Stimulated activated CD4-positive, alpha-beta T cell treated with anti-CD3 and anti-CD28 coated beads, Interleukin-4, amount 100 ng/mL, for 48 hours (primary cell): ENCODE measurements around the gene DCST2.
A peak's percentile ranks its signal among the peaks of the same experiment; 100 is the strongest.

Experiments used
- DNase-seq, 2 donors: peaks; one replicate each; pipeline ENCODE4 v3.0.0-alpha.2; 2020; ENCODE audit warnings: low read depth in 2 of 2

DCST2 gene

DNA sequence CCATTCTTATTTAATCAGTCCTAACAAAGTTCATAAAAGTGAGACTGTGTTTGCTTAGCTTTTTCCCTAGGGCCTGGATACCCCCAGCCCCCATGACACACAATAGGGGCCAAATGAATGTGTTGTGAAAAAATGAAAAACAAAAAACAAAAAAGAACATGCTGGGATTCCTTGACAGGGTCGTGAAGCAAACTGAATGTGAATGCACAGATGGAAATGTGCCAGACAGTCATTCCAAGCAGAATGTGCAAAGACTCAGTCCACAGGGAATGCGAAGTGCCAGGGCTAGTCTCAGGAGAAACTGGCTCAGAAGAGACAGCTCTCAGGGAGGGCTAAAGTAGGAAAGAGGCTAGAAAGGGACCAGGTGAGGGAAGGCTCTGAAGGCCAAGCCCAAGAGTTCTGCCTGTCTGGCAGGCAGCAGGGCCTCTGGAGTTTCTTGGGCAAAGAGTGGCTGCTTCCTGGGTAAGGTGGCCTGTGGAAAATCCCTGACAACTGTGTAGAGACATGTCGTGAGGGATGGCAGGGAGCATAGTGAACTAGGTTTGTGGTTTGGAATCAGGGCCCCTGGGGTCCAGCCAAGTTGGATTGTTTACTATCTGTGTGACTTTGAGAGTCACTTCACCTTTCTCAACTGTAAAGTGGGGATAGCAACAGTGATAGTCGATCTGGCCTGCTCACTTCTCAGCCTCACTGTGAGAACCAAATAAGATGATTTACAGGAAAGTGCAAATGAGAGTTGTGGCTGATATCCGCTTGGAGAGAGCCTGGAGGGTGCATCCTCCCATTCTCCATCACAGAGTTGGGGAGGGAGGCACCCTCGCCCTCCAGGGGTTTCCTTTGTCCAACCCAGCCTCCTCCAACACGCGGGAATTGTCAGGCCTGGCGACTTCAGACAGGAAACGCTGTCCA, 16.3 kb upstream of the DCST2 start:
- DNase-seq: no peak

DNA sequence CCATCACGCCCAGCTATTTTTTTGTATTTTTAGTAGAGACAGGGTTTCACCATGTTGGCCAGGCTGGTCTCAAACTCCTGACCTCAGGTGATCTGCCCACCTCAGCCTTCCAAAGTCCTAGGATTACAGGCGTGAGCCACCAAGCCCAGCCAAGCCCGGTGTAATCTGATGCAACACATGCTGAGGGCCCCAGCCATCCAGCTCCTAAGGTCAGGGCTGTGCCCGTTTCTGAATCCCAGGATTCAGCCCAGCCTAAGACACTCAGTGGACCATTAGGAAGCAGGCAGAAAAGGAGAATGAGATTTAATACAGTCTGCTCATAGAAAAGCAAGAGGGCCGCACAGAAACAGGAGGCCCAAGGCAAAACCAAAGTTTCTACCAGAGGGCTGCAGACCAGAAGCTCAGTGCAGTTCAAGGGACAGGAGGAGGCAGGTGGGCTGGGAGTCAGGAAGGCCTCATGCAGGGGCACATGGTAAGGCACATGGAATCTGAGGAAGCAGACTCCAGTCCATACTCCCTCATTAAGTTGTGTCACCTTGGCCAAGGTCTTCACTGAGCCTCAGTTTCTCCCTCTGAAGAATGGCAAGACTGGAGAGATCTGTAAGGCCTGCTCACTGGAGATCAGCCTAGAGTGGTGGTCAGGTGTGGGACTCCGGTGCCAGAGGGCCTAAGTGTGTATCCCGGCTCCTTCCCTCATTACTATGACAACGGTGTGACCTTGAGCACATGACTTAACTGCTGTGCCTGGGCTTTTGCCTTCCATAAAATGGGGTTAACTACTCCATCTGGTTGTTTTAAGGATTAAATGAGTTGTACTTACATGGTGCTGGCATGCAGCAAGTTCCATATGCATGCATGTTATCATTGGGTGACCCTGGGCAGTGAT, 15.1 kb upstream of the DCST2 start:
- no peak for DNase-seq

DNA sequence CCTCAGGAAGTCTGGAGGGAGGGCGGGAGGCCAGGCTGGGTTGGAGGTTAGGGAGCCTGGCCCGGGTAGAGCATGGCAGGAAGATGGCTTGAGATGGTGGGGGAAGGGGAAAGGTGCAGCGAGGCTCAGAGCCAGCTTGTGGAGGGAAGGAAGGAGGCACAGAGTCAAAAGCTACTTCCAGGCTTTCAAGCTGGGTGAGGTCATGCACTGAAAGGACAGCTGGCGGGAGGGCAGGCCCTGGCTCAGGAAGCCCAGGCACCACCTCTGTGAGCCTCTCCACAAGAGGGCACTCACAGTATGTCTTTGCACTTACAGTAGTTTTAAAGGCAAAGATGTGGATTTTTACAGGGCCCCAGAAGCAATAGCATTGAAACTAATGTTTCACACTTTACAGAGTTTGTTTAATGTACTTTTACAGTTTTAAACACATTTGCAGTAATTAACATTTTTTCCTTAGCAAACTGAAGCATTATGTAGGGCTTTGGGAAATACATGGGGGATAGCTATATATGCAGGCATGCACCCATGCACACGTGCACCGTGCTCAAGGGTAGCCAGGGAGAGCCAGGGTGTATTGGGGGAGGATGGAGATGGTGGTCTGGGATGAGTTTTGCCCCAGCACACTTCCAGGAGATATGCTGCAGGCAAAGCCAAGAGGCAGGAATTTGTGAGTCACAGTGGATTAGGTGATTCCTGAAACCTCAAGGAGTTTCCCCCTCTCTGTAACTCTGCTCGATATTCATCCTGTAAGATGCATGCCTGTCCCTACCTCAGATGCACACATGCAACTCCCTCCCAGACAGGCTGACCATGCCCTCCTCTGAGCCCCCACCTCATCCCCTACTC, 11.5 kb upstream of the DCST2 start:
- peak in 1 of 2 donors; percentile 45 for DNase-seq

DNA sequence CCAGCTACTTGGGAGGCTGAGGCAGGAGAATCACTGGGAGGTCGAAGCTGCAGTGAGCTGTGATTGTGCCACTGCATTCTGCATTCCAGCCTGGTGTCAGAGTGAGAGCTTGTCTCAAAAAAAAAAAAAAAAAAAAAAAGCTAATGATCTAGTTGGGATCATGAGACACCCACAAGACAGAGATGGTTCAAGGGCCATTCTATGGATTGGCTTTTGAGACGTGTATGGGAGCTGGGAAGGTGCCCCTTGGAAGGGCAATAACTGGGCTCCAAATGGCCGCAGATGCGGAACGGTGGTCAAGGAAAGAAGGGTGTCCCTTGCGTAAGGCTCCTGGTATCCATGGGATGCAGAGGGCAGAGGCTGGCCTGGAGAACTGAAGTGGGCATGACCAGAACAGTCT, 10.8 kb upstream of the DCST2 start:
- no peak for DNase-seq

DNA sequence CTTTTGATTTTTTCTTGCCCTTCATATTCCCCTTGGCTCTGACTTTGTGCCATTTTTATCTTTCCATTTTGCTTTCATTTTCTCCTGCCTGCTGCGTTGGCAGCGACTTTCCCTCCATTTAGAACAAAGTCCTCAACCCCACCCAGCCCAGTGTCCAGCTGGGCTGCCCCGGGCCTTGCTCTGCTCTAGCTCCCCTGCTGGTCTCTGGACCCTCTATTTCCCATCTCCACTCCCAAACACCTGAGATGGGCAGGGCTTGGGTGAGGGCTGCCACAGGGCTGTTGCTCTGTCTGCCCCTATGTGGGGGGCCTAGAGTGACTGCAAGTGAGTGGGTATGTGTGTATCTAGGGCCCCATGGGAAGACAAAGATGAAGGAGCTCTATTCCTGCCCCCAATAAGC, 10.2 kb upstream of the DCST2 start:
- DNase-seq: no peak

DNA sequence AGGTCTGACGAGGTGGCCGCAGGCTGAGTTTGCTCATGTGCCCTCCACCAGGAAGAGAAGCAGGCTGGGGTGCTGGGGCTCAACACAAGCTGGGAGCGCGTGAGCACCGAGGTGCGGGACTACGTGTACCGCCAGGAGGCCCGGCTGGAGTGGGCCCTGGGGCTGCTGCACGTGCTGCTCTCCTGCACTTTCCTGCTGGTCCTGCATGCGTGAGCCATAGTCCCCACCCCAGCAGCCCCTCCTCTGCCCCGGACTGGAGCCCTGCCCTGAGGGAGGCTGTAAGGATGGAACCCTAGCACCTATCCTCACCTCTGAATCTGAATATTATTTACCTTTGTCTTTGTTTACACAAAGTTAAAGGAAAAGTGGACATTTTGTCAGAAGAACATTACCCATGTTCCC, 9.7 kb upstream of the DCST2 start:
- DNase-seq: no peak

DNA sequence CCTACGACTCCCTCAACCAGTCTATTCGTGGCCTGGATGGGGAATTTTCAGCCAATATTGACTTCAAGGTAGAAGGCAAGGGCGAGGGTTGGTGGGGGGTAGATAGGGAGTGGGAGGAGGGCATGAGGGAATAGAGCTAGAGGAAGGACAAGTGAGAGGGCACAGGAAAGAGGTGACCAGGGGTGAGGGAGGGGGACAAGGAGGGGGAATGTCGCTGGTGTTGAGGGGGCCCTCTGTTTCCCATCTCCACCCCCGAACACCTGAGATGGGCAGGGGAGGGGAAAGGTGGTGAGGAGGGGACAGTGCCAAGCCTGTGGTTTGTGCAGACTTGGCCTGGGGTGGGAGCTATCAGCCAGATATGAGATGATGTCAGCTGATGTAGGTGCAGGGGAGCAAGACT, 9.2 kb upstream of the DCST2 start:
- DNase-seq: no peak

DNA sequence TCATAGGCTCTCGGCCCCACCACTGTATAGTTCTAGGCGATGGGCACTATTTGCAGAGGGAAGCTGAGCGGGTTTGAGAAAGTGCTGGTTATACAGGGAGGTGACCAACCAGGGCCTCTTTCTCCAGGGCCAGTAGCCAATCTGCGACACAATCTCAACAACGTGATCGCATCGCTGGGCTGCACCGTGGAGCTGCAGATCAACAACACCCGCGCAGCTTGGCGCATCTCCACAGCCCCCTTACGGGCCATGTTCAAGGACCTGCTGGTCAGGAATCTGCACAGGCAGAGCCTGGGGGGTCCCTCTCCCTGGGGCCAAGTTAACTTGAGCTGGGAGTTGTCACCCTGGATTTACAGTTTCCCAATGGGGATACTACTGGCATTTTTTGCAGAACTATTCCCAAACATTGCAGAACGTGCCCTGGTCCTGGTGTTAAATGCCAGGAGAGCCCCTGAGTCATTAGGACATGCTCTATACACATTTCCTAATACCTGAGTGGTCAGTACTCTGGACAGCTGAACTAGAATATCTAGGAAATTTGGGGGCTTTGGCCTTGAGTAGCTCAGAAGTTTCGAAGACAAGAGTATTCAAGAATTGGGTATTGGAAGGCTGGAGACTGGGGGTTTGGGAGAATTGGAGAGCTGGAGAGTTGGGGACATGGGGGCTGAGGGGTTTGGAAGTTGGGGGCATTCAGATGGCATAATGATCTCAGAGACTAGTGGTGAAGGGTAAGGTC, 6.9 kb upstream of the DCST2 start:
- no peak for DNase-seq

DNA sequence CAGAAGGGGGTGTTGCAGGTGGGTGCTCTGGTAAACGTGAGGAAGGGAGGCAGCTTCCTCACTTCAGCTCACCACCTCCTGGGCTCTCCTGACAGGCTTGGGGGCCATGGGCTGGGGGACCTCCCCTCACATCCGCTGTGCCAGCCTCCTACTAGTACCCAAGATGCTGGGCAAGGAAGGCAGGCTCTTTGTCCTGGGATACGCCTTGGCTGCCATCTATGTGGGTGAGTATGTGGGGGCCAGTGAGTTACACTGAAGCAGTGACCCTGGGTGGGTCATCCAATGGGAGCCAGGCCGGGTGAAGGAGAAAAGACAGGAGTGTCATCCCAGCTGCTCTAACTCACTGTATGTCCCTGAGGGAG, 5.7 kb upstream of the DCST2 start:
- DNase-seq: no peak

DNA sequence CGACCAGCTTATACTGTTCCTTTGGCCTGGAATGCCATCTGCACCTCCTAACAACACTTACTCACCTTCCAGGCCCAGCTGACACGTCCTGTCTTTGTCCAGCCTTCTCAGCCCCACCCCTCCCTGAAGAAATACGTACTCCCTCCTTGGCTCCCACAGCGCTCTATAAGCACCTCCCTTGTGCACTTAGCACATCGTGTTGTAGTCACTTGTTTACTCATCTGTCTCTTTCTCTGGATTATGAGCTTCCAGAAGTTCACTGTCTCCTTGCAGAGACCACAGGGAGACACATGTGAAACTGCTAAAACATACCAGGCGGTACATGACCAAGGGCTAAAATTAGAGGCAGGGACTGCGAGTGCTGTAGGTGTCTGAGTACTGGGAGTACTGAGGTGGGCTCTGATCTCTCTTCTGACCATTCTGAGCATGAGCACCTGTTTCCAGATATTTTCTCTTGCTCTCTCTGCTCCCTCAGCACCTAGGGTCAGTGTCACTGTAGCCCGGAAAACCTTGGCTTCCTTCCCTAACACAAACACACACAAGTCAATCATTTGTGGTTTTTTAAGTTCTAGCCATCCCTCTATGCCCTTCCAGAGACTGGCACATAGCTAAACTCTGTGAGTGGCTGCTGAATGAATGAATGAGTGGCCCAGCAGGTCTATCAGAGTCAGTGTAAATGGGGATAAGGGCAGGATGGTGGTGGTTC, 5.2 kb upstream of the DCST2 start:
- no peak for DNase-seq

DNA sequence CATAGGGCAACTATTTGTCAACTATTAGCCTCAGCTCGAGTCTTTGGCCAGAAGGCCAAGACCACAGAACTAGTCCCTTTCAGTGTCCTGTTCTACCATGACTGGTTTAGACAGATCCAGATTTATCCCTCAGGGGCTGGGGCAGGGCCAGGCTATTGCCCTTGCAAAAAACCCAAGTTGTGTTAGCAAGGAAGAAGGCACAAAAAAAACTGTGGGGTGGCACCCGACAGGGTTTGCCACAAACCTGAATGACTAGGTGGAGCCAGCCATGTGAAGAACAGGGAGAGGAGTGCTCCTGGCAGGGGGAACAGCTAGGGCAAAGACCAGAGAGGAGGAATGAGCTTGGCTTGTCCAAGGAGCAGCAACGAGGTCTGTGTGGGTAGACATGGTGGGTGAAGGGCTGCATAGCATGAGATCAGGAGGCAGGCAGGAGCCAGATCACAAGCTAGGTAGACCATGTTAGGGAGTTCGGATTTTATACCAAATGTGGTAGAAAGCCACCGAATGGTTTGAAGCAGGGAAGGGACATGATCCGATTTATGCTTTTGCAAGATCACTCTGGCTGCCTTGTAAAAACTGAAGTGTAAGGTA, 4.4 kb upstream of the DCST2 start:
- DNase-seq: no peak

DNA sequence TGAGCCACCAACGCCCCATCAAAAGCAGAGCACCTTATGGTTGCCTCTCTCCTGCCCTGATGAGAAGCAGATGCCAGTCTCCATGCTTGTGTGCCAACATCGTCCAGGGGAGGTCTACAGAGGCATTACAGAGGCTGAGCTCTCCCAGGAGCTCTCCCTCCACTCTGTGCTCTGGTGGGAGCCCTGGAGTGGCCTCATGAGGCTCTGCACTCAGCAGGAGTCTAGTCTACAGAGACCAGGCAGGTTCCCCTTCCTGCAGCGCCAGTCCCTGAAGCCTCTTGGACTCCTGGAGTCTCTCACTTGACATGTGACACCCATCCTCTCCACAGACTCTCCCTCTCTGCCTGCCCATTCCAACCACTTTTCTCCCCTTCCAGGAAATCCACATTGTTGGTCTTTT, 3.5 kb upstream of the DCST2 start:
- DNase-seq: no peak

DNA sequence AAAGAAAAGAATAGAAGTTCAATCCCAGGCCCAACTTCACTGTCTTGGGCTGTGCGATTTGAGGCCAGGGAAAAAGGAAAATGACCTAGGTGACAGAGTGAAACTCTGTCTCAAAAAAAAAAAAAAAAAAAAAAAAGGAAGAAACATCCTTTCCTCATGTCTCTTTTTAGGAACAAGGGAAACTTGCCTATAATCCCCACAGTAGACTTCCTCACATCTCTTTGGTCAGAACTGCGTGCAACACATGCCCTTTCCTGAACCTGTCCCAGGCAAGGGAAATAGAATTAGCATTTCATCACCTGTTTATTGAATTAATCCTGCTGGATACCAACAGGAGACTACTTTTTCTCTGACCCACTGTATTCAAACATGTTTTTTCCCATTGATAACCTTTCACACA, 2.4 kb upstream of the DCST2 start:
- no peak for DNase-seq

DNA sequence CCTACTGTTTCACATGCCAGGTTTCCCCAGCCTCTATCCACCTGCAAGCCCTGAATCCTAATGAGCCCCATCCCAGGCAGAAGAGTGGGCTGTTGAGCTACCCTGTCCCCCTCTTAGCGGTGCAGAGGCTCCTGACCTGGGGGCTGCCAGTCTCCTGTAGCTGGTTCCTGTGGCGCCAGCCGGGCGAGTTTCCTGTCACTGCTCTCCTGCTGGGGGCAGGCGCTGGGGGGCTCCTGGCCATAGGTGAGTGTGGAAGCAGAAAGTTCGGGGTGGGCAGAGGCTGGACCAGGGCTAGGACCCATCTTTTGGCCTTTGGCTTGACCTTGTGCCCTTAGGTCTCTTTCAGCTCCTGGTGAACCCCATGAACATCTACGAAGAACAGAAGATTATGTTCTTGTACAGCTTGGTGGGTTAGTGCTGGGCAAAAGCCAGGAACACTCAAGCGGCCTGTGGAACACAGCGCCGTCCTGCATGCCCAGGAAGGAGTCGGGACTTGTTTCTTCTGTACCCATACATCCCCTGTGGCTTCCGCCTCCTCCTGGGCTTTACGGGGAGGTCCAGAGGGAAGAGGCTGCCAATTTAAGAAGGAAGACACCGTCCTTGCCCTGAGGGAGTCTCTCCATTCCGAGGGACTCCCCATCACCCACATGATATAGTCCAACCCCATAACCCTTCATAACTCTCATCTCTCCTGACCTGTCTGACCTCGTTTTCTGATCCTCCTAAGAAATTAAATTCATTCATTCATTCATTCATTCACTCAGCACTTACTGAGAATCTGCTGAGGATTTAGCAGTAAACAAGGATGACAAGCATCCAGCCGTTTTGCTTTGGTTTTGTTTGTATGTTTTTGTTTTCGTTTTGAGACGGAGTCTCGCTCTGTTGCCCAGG, 982 bp upstream of the DCST2 start:
- DNase-seq: no peak

DNA sequence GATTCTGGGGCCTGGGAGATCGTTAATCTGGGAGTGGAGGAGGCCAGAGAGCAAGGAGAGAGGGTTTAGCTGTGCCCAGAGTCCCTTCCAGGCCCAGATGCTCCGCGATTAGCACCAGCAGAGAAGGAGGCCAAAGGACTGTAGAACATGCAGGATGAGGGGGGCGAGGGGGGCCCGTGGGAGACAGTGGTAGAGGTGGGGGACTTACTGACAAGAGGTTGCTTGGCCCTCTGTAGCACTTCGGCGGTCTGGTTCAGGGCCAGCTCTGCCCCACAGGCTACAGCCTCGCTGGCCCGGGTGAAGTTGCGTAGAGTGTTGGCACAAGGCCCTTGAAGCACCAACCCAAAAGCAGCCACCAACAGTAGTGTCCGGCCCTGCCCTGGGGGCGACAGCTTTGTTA, 695 bp downstream of the DCST2 start:
- DNase-seq: no peak

DNA sequence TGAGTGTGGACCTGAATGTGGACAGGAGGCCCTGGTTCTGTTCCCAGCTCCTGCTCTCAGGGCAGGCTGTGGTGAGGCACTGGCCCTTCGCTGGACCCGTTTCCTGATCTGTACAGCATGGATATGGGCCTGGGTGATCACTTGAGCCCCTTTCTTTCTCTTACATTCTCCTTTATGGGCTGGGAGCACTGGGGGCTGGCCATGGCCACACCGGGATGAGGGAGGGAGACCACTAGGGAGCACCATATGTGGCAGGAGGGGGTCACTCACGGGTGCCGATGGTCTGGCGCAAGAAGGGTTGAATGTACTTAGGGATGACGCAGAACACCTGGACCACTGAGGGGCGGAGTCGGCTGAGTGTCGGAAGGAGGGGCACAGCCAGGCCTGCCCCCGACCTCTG, 2.7 kb downstream of the DCST2 start:
- no peak for DNase-seq

DNA sequence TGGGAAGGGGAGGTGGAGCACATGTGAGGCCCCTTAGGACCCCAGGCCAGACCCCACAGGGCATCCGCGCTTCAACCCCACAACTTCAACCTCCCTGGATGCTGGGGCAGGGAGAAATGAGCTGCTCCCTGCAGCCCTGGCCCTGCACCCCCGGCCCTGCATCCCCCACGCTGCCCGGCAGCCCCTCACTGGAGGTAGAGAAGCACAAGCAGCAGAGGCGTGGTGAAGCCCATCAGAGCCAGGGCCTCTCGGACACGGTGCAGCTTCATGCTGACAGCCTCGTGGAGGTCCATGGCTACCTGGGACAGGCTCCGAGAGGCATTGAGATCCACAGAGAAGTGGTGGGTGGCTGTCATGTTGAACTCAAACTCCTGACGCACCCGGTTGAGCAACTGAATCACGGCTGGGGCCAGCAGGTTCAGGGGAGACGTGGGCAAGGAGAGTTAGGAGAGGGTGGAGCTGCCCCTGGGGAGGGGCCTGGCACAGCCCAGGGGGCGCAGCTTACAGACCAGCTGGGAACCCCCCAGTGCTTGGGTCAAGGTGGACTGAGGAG, 3.3 kb downstream of the DCST2 start:
- no peak for DNase-seq

DNA sequence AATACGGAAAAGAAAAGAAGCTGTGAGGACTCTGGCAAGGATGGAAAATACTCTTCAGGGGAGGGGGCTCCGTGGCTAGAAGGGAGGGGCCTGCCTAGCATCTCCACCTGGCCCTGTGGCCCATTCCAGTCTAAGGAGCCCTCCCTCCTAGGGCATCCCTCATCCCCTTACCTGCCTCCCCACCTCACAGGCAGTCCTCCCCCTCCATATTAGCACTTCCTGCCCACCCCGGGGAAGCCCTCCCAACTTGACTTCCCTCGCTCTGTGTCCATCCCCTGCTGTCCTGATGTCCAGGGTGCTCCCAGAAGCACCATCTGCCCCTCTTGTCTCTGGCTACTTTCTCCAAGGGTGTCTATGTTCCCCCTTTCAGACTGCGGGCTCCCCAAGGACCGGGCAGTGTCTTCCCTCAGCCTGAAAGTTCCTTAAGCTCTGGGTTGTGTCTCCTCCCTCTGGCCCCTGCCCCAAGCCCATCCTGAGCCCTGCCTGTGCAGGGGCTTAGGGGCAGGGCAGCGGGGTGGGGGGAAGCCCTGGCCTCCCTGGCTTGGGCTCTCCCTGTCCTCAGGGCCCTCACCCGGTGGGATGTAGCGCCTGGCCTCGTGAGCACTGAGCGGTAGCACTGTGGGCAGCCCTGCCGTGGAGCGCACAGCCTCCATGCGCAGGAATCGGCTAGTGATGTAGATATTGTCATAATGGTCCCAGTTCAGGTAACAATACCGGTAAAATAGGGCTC, 3.9 kb downstream of the DCST2 start:
- no peak for DNase-seq
